SH-SY5Y (cell line): ENCODE measurements around the gene MORN1.

Experiments used
- GATA2 ChIP-seq: IDR thresholded peaks from 2 replicates; pipeline ENCODE4 v1.6.1; 2011; ENCODE audit warnings: mild to moderate bottlenecking, low read depth, low read length
- GATA3 ChIP-seq: IDR thresholded peaks from 2 replicates; pipeline ENCODE4 v1.6.1; 2011; ENCODE audit warnings: low read depth, mild to moderate bottlenecking, low read length, moderate library complexity

GRCh38 chr1:2310332-2311183, 80.8 kb downstream of the MORN1 start:
- TF ChIP-seq GATA2, result no peak
- TF ChIP-seq GATA3, result no peak
